Fibroblast of skin of back (primary cell): ENCODE results near the gene AHSA1.

Experiments used
- DNase-seq: peaks from one replicate; pipeline ENCODE4 v3.0.0-alpha.2; 2013

Gene AHSA1

DNA sequence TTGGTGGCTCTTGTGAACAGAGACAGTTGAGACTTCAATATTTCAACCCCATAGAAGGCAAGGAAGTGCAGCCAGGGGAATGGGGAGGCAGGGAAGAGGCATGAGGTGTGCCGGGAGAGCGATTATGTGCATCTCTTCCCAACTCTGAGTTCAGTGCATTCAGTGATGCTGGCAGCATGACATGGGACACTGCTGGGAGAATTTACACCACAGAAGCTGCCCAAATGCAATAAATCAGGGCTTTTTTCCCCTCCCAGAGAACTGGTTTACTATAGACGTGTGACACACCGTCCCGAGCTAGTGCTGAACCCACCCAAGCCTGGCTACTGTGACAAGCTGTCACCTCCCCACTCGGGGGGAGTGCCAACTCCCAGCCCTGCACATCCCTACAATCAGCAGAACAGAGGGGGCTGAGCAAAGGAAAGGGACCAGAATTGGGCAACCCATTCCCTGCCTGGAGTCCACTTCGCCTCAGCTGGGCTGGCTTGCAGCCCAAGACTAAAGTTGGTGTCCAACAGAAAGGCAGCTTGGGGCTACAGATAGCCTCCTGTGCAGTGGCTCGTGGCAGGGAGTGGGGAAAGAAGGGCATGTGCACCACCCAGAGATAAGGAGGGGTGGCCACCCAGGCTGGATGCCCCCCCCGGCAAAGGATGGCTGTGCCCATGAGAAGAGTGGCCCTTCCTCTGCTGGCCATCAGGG is 16.7 kb downstream of the AHSA1 start:
- DNase-seq: no peak

DNA sequence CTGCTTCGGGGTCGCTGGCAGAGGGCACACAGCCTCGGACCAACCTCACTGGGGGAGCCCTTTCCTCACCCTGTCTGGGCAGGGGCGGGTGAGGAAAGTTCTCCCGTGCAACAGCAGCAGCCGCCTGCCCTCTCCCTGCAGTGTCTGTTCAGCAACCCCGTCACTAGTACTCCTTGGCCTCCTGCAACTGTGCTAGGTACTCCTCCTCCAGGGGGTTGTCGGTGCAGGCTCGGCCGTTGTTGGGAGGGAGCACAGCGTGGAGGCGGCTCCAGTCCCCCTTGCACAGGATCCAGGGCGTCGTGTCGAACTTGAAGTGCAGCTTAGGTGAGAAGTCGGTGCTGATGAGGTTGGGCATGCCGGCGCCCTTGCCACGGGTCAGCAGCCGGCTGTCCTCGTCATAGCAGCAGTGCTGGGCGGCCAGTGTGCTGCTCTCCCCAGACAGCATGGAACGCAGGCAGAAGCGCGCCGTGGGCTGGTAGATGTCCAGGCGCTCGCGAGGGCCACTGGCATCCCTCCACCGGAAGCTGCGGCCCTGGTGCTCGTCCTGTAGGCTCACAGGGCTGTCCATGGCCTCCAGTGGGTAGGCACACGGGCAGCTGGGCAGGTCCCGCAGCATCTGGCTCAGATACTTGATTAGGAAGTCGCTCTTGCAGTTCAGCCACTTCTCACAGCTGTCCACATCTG is 17.7 kb downstream of the AHSA1 start:
- DNase-seq: no peak

DNA sequence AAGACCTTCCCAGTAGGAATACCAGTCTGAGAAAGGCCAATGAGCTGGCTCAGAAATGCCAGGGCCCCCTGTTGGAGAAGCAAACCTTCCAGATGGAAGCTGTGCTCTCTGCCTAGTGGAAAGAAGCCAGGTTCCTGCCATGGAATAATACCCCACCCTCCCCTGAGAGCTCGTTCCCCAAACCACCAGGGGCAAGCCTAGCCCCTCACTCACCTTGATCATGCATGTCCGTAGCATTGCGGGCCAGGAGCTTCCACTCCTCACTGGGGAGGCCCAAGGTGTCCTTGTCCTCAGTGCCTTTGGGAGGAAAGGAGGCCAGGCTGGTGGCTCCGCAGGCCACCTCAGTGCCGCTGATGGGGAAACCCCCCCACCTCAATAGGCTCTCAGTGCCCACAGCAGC is 20.1 kb downstream of the AHSA1 start:
- DNase-seq: no peak

DNA sequence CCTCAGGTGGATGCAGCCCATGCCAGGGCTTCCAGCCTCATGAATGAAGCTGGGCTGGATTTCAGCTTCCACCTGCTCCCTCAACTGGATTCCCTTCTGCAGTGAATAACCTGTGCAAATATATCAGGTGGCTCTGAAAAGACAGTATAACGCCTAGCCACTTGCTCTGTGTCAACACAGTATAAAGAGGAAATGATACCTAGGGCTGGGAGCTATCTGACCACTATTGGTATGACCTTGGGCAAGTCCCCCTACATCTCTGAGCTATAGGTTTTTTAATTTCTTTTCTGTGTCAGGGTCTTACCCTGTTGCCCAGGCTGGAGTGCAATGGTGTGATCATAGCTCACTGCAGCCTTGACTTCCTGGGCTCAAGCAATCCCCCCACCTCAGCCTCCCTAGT is 20.9 kb downstream of the AHSA1 start:
- DNase-seq: no peak

DNA sequence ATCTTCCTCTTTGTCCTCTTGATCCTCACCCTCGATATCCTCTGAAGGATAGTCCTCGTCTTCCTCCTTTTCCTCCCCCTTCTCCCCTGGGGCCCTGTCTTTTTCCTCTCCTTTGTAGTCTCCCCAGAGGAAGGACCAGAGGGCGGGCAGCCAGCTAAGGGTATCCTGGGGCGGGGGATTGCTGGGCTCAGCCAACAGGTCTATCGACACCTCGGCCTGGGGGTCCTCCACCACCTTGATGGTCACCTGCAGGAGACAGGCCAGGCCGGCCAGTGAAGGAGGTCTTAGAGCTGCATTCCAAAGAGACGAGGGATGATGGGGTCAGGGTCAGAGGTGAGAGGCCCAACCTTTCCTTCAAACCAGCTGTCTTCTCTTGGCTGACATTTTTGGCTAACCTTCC is 24.5 kb downstream of the AHSA1 start:
- no peak for DNase-seq

DNA sequence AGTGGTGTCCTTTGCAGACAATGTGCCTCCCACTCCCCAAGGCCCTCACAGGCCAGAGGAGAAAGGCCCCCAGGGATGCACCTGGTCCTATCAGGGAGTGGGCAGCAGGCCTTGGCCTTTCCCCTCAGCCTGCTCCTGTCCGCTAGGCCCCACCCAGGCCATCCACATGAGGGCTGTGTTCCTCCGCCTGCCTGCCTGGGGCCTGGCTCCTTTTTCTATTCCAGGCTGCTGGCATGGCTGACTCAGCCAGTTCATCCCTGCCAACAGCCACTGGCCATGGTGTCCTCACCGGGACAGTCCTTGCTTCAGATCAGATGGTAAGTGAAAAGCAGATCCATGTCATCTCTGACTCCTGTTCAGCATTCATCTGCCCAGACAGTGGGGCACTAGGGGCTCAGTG is 27.4 kb downstream of the AHSA1 start:
- DNase-seq: no peak

DNA sequence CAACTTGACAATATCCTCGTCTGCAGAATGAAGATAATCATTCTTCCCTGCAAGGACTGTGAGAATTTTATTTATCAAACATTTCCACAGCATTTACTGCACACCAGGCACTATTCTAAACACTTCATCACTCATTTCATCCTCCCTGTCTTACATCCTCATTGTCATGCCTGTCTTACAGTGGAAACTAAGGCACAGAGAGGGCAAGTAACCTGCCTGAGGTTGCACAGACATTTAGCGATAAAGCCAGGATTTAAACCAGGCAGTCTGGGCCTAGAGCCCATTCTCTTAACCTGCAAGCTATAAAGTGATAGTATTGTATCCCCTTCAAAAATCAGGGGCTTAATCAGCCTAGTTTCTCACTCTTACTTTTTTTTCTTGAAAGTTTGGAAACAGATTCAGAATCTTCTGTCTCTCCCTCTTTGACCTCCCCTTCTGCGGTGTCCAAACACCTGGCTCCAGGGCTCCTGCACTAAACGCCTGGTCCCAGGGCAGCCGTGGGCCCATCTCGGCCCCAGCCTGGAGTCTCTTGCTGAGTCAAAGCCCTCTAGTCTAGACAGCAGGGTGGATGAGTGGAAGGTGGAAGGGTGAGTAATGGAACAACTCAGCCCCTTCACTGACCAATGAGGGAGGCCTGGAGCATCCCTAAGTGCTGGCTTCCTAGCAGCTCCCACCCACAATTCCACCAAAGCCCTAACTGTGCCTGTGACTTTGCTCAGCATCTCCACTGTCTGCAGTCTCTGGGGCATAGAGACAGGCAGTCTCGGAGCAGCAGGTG is 28.2 kb downstream of the AHSA1 start:
- peak; percentile 62 for DNase-seq

DNA sequence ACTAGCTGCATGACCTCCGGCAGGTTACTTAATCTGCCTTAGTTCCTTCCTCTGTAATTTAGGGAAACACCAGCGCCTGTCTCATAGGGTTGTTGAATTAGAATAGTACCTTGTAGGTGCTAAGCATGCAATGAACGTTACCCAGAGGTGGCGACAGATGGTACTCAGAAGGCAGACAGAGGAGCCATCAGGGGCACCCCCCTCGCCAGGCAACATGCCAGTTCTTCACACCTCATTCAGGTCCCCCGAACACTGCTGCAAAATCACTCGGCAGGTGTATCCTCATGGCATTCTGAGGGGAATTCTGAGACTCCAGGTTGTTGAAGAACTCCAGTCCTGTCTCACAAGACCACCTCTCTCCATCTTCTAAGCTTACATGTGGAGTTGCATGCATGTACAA is 30.7 kb downstream of the AHSA1 start:
- DNase-seq: no peak

DNA sequence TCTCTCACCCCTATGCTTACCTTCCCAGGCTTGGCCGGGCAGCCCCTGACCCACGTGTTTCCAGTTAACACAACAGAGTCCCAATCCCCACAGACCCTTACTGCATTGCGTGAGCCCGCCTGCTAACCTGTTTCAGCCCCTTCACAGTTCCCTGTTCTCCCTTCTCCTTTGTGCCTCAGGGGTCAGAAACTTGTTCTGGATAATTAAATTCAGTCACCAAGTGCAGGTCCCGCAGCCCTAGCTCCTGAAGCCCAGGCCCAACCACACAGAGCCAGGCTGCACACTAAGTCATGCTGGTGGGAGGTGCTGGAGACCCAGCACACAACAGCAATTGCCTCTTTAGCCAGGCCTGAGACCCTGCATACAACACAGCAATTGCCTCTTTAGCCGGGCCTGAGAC is 31.1 kb downstream of the AHSA1 start:
- no peak for DNase-seq

DNA sequence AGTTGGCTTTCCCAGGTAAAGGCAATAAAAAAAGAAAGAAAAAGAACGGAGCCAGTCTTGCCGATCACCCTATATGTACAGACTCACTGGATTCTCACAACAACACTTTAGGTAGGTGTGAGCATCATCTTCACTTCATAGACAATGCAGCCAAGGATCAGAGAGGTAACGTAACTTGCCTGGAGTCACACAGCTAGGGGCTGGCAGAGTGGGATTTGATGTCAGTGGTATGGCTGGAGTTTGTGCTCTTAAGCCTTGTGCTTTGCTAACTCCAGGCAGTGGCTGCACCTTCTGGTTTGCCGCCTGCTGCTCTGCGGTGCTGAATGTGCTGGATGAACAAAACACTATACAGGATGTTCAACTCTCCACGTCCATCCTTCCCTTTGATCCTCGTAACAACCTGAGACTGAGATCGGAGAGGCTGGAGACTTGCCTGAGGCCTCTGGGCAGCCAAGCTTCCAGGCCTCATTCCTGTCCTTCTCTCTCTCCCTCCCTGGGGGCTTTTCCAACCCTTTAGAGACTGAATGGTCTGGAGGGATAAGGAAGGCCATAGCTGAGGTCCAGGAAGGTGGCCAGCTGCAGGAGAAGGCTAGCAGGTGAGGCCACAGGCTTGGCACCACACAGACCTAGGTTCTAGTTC is 32.6 kb downstream of the AHSA1 start:
- no peak for DNase-seq

DNA sequence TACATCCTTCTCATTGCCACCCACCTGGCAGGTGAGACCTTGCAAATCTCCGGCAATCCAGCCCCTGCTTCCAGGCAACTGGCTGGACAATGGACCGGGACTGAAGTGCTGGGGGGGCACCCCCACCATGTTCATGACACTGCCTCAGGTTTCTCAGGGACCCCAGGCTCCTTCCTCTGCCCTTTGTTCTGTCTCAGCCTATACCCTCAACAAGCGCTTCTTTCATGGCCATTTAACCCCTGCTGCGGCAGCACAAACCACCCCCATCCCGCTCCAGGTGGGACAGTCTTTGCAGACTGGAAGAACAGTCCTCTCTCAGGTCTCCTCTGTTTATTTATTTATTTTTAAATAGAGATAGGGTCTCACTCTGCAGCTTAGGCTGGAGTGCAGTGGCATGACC is 33.2 kb downstream of the AHSA1 start:
- no peak for DNase-seq

DNA sequence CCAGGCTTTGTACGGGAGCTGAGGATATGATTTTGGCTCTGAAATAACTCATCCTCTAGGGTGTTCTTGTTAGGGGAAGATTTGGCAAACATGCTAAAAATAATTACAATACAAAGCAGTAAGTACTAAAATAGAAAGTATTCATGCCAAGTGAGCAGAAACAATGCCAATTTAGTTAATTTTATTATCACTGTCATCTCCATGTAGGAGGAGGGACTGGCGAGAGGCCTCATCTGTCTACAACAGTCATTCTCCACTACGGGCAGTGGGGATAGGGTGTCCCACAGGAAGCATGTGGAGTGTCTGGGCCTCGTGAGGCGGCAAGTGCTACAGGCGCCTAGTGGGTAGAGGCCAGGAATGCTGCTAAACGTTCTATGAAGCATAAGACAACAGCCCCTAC is 37.4 kb downstream of the AHSA1 start:
- DNase-seq: no peak

DNA sequence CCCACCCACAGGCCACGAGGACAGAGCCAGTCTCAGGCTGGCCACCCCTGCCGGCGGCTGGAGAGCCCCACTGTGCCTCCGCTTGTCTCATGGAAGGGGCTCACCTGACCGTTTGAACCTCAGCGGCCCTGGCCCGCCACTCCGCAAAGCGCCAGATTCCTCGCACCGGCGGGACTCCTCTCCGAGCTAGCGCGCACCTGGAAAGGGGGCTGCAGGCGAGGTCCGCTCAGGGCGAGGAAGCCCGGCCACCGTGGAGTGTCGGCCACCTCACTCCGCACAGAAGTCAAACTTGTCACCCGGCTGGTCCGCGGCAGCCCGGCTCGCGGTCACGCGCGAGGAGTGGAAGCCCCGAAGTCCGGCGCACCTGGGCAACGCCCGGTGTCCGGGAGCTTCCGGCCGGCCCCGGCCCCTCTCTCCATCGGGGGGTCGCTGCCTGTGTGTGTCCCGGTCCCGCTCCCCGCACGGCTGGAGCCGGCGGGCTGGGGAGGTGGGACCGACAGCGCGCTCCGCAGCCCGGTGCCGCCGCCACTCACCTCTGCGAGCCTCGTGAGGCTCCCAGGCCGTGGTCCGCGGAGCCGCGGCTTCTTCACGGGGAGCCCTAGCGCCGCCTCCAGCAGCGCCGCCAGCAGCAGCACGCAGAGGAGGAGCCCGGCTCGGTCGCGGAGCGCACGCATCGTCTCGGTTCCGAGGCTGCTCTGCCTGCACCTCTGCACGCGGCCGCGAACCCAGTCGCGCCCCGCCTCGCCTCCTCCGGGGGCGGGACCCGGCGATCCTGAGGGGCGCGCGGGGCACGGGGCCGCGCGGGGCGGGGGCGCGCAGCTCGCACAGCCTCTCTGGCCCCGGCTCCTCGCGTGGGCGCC is 40.5 kb downstream of the AHSA1 start, which contains the start of gene ISM2:
Gene ISM2 (minus strand): TSS at position 697 of the 860 bp plus-strand sequence. CDS start 23 bp downstream, at position 674.
- DNase-seq: peak; percentile 38

DNA sequence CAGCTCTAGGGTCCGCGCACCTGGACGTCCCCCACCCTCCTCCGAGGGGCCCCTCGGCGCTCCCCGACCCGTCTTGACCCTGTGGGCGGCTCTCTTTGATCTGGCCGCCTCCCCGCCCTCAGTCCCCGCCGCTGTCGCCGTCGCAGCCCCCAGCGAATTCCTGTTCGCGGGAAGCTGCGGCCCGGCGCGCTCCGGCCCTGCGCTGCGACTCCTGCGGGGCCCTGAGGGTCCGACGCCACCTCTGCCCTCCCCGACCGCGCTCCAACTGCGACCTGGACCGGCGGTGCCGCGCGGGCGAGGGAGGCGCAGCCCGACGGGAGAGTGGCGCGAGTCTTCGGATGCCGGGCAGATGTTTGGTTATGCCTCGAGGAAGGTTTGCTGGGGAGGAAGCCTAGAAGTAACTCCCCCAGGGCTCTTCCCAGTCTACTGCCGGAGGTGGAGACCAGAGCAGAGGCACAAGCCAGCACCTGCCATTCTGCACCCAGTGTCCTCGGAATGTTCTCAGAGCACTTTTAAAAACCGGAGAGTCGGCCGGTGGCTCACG is 41.2 kb downstream of the AHSA1 start:
- DNase-seq: peak; percentile 3

DNA sequence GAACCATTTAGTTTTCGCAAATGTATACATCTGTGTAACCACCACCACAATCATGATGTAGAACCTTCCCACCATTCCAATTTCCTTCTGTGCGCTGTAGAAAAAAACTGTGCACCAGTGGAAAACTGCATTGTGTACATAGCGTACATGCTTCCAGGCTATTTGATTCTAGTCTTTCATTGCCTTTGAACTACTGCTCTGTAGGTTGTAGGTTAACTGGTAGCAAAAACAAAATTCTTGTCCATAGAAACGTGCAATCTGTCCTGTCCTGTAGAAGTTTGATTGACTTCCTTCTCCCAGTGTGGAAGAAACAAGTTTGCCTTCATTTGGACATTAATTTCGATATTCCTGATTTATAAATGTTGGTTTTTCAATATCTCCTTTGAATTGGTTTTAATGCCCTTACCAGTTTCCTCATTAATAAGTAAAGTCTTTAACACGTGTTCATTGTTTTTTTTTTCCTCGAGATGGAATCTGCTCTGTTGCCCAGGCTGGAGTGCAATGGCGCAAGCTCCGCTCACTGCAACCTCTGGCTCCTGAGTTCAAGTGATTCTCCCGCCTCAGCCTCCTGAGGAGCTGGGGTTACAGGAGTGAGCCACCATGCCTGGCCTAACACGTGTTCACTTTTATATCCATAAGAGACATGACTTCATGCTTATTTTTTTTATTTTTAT is 44.4 kb downstream of the AHSA1 start:
- no peak for DNase-seq

DNA sequence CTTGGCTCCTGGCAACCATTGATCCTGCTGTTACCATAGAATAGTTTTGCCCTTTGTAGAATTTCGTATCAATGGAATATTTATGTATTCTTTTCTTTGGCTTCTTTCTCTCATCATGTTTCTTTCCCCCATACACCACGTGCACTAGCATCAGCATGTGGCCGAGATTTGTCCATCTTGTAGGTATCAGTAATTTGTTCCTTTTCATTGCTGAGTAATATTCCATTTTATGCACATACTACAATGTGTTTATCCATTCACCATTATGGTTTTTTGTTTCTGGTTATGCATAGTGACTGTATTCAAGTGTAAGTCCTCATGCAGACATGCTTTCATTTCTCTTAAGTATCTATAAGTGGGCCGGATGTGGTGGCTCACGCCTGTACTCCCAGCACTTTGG is 45.2 kb downstream of the AHSA1 start:
- no peak for DNase-seq

DNA sequence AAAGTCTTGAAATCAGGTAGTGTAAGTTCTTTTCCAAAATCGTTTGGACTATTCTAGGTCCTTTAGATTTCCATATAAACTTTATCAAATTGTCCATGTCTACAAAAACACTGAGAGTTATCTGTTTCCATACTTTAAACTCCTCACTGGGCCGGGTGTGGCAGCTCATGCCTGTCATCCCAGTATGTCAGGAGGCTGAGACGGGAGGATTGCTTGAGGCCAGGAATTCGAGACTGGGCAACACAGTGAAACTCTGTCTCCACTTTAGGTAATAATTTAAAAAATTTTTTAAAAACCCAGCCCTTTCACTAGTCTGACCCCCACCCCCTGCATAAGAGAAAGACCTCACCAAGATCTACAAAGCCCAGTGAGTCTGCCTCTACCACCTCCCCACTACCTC is 47.1 kb downstream of the AHSA1 start:
- no peak for DNase-seq

DNA sequence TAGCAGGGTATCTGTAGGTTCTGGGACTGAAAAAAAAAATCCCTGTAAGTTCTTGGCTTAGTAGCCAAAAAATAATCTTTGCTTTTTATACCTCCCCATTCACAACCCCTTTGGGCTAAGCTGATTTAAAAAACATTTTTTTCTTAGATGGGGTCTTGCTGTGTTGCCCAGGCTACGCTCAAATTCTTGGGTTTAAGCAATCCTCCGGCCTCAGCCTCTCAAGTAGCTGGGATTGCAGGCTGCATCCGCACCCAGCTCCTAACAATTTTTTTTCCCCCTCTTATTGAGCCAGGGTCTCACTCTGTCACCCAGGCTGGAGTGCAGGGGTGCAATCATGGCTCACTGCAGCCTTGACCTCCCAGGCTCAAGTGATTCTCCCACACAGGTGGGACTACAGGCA is 49.9 kb downstream of the AHSA1 start:
- no peak for DNase-seq

DNA sequence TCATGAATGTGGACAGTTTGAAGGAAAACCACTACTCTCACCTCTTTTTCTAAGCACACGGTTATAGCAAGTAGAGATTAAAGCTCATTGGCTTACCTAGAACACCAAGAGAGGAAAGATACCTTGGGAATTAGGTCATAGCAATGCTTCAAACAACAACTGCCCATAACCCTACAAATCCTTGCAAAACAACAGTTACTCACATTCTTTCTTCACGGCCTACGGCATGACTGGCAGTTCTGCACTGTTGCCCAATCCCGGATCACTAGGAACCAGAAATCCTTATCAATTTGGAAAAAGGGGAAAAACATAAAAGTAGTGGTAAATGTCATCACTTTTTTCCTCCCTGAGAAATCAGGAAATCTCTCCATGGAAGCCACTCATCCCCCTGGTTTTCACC is 50.4 kb downstream of the AHSA1 start:
- DNase-seq: no peak

DNA sequence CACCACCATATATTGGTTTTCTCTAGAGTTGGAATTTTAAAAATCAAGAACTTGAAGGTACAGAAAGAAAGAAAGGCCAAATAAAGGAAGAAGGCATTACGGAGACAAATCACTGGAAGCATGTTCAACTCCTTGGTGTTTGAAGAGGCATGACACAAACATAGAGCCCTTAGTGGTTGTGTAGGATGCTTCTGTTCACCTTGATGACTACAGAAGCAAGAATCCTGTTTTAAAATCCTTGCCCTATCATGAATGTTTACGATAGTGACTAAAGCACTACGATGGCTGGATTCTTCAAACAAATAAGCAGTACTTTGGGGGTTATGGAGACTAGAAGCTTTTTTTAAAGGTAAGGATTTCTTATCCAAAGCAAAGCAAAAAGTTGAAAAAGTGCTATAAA is 51.0 kb downstream of the AHSA1 start:
- no peak for DNase-seq

DNA sequence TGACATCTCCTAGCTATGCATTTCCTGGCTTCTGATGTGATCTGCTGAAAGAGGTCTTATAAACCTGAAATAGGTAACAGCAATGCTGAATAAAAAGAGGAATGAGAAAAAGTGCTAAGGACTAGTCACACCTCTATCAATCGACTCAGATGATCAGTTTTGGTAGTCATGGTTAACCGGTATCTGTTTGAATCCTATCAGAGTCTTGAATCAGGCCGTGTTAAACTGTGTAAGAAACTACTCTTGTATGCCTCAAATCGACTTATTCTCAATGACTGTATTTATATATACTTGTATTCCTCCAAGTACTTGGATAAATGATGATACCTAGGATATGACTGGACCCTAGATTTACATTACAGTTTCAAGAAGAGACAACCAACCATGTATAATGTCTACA is 51.5 kb downstream of the AHSA1 start:
- no peak for DNase-seq
